ENCODE measurements around the gene LY6G6F. TPM values are rescaled to one million over a fixed set of nuclear protein-coding genes. Genes with fewer than 3 reads are reported as not detected.
A peak's percentile ranks its signal among the peaks of the same experiment; 100 is the strongest.

Gene LY6G6F
- total and polyA plus RNA-seq, 2 donors (not counting 1 experiment from before 2014, with no cell fraction given) = not detected

- no peak overlapping the region for H3K4me2 ChIP-seq (replicated peaks; ENCODE audit: low read depth, low read length, poor library complexity, severe bottlenecking)
- ChIA-PET POLR2A (no interaction called here), CTCF (interaction anchor here (0.6 kb wide), 1 partner anchor 562 kb away, joined by 3 read pairs; no protein-coding TSS in a partner anchor)
- peaks cover 0 to 66% of the 10 kb centered on the region in 2 experiments for H3K36me3 ChIP-seq (replicated peaks in 1 of 2; ENCODE audit: control extremely low read depth in 1 of 2, control insufficient read depth in 1 of 2, extremely low read depth in 1 of 2, insufficient read depth in 2 of 2, low read length in 1 of 2)
- Mint-ChIP-seq H3K27me3 (no peaks in the 10 kb centered on the region), H3K4me3 (no peak overlapping the region), H3K4me1 (peaks cover 24% of the 10 kb centered on the region), H3K27ac (peak overlapping the region; percentile 21), H3K9me3 (ENCODE audit: insufficient read depth) (no peaks in the 10 kb centered on the region)
- no peaks in the 10 kb centered on the region for H3K9me3 ChIP-seq (ENCODE audit: control extremely low read depth in 1 of 3, control insufficient read depth in 2 of 3, insufficient read depth in 1 of 3, low read length in 2 of 3)
- H3K4me3 ChIP-seq (ENCODE audit: control extremely low read depth in 1 of 5, extremely low read depth in 1 of 5, insufficient read depth in 1 of 5, low read depth in 2 of 5, low read length in 4 of 5) = no peak overlapping the region
- intact Hi-C loops (cut with micrococcal nuclease) = no loop called here
- H3K27me3 ChIP-seq (replicated peaks in 1 of 4; ENCODE audit: control extremely low read depth in 1 of 4, control insufficient read depth in 3 of 4, insufficient read depth in 4 of 4, low read length in 3 of 4) = no peaks in the 10 kb centered on the region
- ATAC-seq (ENCODE audit: low read depth) = no peak
- WGBS (ENCODE audit: insufficient coverage) = no CpG with 5 or more reads among the region's 3 CpGs
- H3K9ac ChIP-seq (ENCODE audit: low read length) = no peak overlapping the region
- H2AFZ ChIP-seq (ENCODE audit: insufficient read depth, low read depth, low read length, poor library complexity, severe bottlenecking) = no peak overlapping the region
- H3K27ac ChIP-seq (ENCODE audit: low read length in 2 of 2) = no peak overlapping the region
- H3K79me2 ChIP-seq (ENCODE audit: control insufficient read depth, insufficient read depth, low read length) = peaks cover 37% of the 10 kb centered on the region
- DNase-seq = no peak
- H4K20me1 ChIP-seq (ENCODE audit: control insufficient read depth, insufficient read depth, low read length, poor library complexity, severe bottlenecking) = no peaks in the 10 kb centered on the region
- H3K4me1 ChIP-seq (ENCODE audit: control insufficient read depth in 2 of 2, insufficient read depth in 2 of 2, low read length in 2 of 2) = peaks cover 14 to 19% of the 10 kb centered on the region in 2 donors
- TF ChIP-seq EZH2 (IDR thresholded peaks at IDR 0.05; ENCODE audit: borderline replicate concordance, insufficient read depth, low read depth, low read length, poor library complexity, severe bottlenecking) = no peak
- TF ChIP-seq, protein P1, sequence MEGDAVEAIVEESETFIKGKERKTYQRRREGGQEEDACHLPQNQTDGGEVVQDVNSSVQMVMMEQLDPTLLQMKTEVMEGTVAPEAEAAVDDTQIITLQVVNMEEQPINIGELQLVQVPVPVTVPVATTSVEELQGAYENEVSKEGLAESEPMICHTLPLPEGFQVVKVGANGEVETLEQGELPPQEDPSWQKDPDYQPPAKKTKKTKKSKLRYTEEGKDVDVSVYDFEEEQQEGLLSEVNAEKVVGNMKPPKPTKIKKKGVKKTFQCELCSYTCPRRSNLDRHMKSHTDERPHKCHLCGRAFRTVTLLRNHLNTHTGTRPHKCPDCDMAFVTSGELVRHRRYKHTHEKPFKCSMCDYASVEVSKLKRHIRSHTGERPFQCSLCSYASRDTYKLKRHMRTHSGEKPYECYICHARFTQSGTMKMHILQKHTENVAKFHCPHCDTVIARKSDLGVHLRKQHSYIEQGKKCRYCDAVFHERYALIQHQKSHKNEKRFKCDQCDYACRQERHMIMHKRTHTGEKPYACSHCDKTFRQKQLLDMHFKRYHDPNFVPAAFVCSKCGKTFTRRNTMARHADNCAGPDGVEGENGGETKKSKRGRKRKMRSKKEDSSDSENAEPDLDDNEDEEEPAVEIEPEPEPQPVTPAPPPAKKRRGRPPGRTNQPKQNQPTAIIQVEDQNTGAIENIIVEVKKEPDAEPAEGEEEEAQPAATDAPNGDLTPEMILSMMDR (IDR thresholded peaks at IDR 0.05) = no peak
These were observed 9.1 kb upstream of the LY6G6F start for GRCh38 chr6:31697555-31697954.

DNA sequence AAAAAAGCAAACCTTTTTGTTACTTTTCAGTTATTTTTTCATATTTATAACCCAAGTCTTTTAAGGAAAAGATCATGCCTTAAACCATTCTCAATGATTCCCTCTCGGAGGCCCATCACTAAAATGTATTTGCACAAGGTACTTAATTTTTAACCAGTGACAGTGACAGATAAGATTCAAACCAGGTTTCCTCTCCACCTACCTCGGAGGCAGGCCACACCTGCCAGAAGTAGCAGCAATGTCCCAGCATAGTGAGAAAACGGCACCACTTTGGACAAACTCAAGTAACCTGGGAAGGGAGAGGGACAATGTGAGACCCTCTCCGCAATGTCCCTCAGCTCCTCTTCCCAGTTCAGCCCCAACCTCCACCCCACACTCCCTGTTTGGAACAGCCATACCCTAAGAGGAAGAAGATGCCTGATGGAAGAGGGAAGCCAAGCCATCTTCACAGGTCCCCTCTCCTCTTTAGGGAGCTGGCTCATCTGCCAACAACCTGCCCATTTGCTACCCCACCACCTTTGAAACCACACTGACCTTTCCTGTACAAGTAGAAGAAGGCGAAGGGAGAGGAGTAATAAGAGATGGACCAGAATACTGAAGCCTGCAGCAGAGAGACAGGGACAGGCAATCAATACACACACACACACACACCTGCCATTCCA lies 5.8 kb upstream of the LY6G6F start:
- no peak for DNase-seq
- Histone ChIP-seq H3K27ac (ENCODE audit: low read length in 2 of 2) (no peak overlapping the region), H4K20me1 (ENCODE audit: control insufficient read depth, insufficient read depth, low read length, poor library complexity, severe bottlenecking) (no peaks in the 10 kb centered on the region), H3K79me2 (ENCODE audit: control insufficient read depth, insufficient read depth, low read length) (peaks cover 42% of the 10 kb centered on the region), H3K9me3 (ENCODE audit: control extremely low read depth in 1 of 3, control insufficient read depth in 2 of 3, insufficient read depth in 1 of 3, low read length in 2 of 3) (no peaks in the 10 kb centered on the region), H3K27me3 (replicated peaks in 1 of 4; ENCODE audit: control extremely low read depth in 1 of 4, control insufficient read depth in 3 of 4, insufficient read depth in 4 of 4, low read length in 3 of 4) (no peaks in the 10 kb centered on the region), H2AFZ (ENCODE audit: insufficient read depth, low read depth, low read length, poor library complexity, severe bottlenecking) (no peak overlapping the region), H3K36me3 (replicated peaks in 1 of 2; ENCODE audit: control extremely low read depth in 1 of 2, control insufficient read depth in 1 of 2, extremely low read depth in 1 of 2, insufficient read depth in 2 of 2, low read length in 1 of 2) (peaks cover 0 to 42% of the 10 kb centered on the region in 2 experiments), H3K9ac (ENCODE audit: low read length) (no peak overlapping the region), H3K4me1 (ENCODE audit: control insufficient read depth in 2 of 2, insufficient read depth in 2 of 2, low read length in 2 of 2) (peaks cover 20 to 28% of the 10 kb centered on the region in 2 donors), H3K4me2 (replicated peaks; ENCODE audit: low read depth, low read length, poor library complexity, severe bottlenecking) (peak overlapping the region; percentile 75), H3K4me3 (ENCODE audit: control extremely low read depth in 1 of 5, extremely low read depth in 1 of 5, insufficient read depth in 1 of 5, low read depth in 2 of 5, low read length in 4 of 5) (no peak overlapping the region)
- TF ChIP-seq, protein P1 (IDR thresholded peaks at IDR 0.05) = no peak
- TF ChIP-seq EZH2 (IDR thresholded peaks at IDR 0.05; ENCODE audit: borderline replicate concordance, insufficient read depth, low read depth, low read length, poor library complexity, severe bottlenecking) = no peak
- peak overlapping the region; percentile 28 for H3K27ac Mint-ChIP-seq
- no peaks in the 10 kb centered on the region for H3K9me3 Mint-ChIP-seq (ENCODE audit: insufficient read depth)
- H3K4me1 Mint-ChIP-seq = peaks cover 32% of the 10 kb centered on the region
- H3K27me3 Mint-ChIP-seq = no peaks in the 10 kb centered on the region
- WGBS (ENCODE audit: insufficient coverage) = 100% methylated on average over 1 of the region's 5 CpGs
- POLR2A ChIA-PET = no interaction called here
- H3K4me3 Mint-ChIP-seq = peak overlapping the region; percentile 98
- CTCF ChIA-PET = interaction anchor here (1.2 kb wide), 1 partner anchor 102 kb away, joined by 4 read pairs; no protein-coding TSS in a partner anchor
- intact Hi-C loops (cut with micrococcal nuclease) = loop anchor here (5.0 kb wide), 1 partner anchor 34 kb away; the partner anchor contains the start of genes CSNK2B and LY6G5B
- ATAC-seq (ENCODE audit: low read depth) = no peak
